Gastrocnemius medialis (tissue), 4 donors: Measurements from ENCODE around the gene COPS6. TPM values are rescaled to one million over a fixed set of nuclear protein-coding genes. Genes with fewer than 3 reads are reported as not detected.

Experiments used
- ATAC-seq, 2 donors: fragments of 150-250 bp; one replicate each; pipeline ENCODE4 v1.9.1; 2016
- DNase-seq, 2 donors: peaks; one replicate each; pipeline ENCODE4 v3.0.0-alpha.2; 2019
- H3K27ac ChIP-seq, 4 donors: fragments of 200-600 bp; sonication (generic); 1 replicate in 1 of 4; 2 replicates in 3 of 4; pipeline ENCODE4 v1.5.1; 2016 to 2018; ENCODE audit warnings: mild to moderate bottlenecking in 2 of 4, moderate library complexity in 1 of 4
- H3K27me3 ChIP-seq, 3 donors: fragments of 200-600 bp; sonication (generic) in 2 of 3; 1 replicate in 1 of 3; 2 replicates in 2 of 3; pipeline versions ENCODE4 v1.5.1 to v1.6.0; 2016 to 2019; ENCODE audit warnings: mild to moderate bottlenecking in 1 of 3, moderate library complexity in 1 of 3
- H3K36me3 ChIP-seq, 2 donors: fragments of 200-600 bp; sonication (generic) in 1 of 2; one replicate each; pipeline ENCODE4 v1.5.1; 2017 to 2018
- H3K4me1 ChIP-seq, 2 donors: fragments of 200-600 bp; sonication (generic) in 1 of 2; one replicate each; pipeline ENCODE4 v1.5.1; 2016 to 2017; ENCODE audit warnings: mild to moderate bottlenecking in 2 of 2
- H3K4me3 ChIP-seq, 4 donors: fragments of 200-600 bp; sonication (generic) in 3 of 4; 1 replicate in 1 of 4; 2 replicates in 3 of 4; pipeline ENCODE4 v1.5.1; 2016 to 2019; ENCODE audit warnings: mild to moderate bottlenecking in 2 of 4
- H3K9me3 ChIP-seq, 3 donors: fragments of 200-600 bp; sonication (generic) in 2 of 3; 1 replicate in 1 of 3; 2 replicates in 2 of 3; pipeline ENCODE4 v1.5.1; 2016 to 2019
- POLR2A ChIP-seq, 2 donors: fragments of 450-650 bp; IDR thresholded peaks; one replicate each; pipeline ENCODE4 v1.6.1; 2017; ENCODE audit warnings: antibody characterized with exemption in 2 of 2, mild to moderate bottlenecking in 2 of 2, moderate library complexity in 2 of 2
- in situ Hi-C, 4 donors: fragments of 200-750 bp; cut with MboI; loops; one replicate each; pipeline versions ENCODE4 v1.15.0 to v1.8.0; 2017; ENCODE audit warnings: low sequenced_read_pairs in 4 of 4
- intact Hi-C: fragments of 100-400 bp; cut with DNase I; formaldehyde crosslinking; loops from one replicate; pipeline ENCODE4 v1.15.1; 2023; ENCODE audit warnings: low total_unique reads
- total RNA-seq, 4 donors: library from RNA; depleted of rRNA; stranded (reverse); fragments of >200 nt; gene quantifications; one replicate each; pipeline versions ENCODE4 v1.1.0 to v1.2.3, GENCODE V29; 2016
- TF ChIP-seq, protein P1 (sequence below), 5 experiments: fragments of 450-650 bp in 3 of 5; fragments of 200-600 bp in 2 of 5; sonication (generic) in 2 of 5; IDR thresholded peaks in 4 of 5; conservative IDR thresholded peaks in 1 of 5; 1 replicate in 4 of 5; 2 replicates in 1 of 5; pipeline ENCODE4 v1.5.1; 2016 to 2019; ENCODE audit warnings: antibody characterized with exemption in 5 of 5, mild to moderate bottlenecking in 3 of 5, moderate library complexity in 3 of 5

Gene COPS6
- total RNA-seq, 4 donors from 2014 or later = 32.6 to 57.9 (median 39.4) TPM

DNA sequence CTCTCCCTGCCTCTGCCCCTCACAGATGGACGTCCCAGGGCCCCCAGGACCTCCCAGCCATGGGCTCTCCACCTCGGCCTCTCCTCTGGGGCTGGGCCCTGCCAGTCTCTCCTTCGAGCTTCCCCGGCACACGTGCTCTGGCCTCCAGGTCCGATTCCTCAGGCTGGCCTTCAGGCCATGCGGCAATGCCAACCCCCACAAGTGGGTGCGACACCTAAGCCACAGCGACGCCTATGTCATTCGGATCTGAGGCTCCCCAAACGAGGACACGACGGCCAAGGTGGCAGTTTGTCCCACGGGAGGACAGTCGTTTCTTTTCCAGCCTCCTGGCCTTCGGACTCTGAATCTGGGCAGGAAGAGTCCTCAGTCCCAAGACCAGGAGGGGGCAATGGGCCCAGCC, 17.9 kb downstream of the COPS6 start:
- Histone ChIP-seq H3K27me3 (no peaks in the 10 kb centered on the region), H3K36me3 (peaks cover 0 to 58% of the 10 kb centered on the region in 2 donors), H3K4me3 (no peak overlapping the region), H3K27ac (no peak overlapping the region), H3K4me1 (peaks cover 5 to 7% of the 10 kb centered on the region in 2 donors), H3K9me3 (no peaks in the 10 kb centered on the region)
- ATAC-seq = no peak
- no peak for DNase-seq
- TF ChIP-seq, protein P1, sequence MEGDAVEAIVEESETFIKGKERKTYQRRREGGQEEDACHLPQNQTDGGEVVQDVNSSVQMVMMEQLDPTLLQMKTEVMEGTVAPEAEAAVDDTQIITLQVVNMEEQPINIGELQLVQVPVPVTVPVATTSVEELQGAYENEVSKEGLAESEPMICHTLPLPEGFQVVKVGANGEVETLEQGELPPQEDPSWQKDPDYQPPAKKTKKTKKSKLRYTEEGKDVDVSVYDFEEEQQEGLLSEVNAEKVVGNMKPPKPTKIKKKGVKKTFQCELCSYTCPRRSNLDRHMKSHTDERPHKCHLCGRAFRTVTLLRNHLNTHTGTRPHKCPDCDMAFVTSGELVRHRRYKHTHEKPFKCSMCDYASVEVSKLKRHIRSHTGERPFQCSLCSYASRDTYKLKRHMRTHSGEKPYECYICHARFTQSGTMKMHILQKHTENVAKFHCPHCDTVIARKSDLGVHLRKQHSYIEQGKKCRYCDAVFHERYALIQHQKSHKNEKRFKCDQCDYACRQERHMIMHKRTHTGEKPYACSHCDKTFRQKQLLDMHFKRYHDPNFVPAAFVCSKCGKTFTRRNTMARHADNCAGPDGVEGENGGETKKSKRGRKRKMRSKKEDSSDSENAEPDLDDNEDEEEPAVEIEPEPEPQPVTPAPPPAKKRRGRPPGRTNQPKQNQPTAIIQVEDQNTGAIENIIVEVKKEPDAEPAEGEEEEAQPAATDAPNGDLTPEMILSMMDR (IDR thresholded peaks at IDR 0.05 in 4 of 5, conservative IDR thresholded peaks at IDR 0.05 in 1 of 5) = no peak
- no peak for TF ChIP-seq POLR2A (IDR thresholded peaks at IDR 0.05)
- intact Hi-C loops (no loop called here), in situ Hi-C loops (no loop called here)

DNA sequence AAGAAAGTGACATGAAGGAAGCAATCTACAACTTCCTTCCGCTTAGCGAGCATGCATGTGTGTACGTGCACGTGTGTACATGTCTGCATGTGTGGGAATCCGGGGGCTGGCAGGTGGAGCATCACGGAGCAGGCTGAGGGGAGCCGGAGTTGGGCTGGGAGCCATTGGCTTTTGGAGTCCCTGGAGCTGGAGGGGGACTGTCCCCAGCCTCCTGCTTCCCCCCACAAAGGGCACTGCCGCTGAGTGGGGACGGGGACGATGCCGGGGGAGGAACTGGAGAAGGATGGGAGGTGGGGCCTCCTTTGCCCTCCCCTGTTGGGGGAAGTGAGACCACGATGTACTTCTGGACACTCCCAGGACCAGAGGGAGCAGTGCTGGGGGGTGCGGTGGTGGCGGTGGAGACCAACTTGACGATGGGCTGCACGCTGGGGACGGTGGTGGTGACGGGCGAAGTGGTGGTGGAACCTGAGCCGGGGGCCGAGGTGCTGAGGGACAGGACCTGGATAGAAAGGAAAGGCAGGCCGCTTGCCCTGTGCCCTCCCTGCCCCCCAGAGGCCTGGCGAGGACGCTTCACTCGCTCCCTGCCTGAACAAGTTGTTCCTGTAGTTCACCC, 18.5 kb downstream of the COPS6 start:
- DNase-seq (no peak), ATAC-seq (no peak)
- Histone ChIP-seq H3K36me3 (peaks cover 0 to 64% of the 10 kb centered on the region in 2 donors), H3K27ac (no peak overlapping the region), H3K27me3 (no peaks in the 10 kb centered on the region), H3K4me1 (peaks cover 4 to 6% of the 10 kb centered on the region in 2 donors), H3K9me3 (no peaks in the 10 kb centered on the region), H3K4me3 (no peak overlapping the region)
- in situ Hi-C loops (no loop called here), intact Hi-C loops (no loop called here)
- no peak for TF ChIP-seq POLR2A (IDR thresholded peaks at IDR 0.05)

DNA sequence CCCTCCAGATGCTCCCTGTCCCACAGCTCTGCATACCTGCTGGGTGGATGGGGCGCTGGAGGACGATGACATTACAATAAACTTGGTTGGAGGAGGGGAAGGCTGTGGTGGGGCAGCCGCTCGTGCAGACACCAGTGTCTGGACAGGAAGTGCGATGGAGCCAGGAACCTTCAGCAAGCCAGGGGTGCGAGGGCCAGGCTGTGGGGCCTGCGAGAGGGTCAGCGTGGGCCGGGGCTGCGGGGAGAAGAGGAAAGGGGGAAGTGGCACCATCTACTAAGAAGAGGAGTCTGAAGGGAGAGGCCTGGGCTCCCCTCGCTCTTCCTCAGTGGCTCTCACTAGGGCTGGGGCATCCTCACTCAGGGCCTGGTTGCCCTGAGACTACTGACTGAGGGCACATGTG, 19.1 kb downstream of the COPS6 start:
- TF ChIP-seq, protein P1 (IDR thresholded peaks at IDR 0.05 in 4 of 5, conservative IDR thresholded peaks at IDR 0.05 in 1 of 5) = no peak
- no peak for TF ChIP-seq POLR2A (IDR thresholded peaks at IDR 0.05)
- peaks cover 0 to 70% of the 10 kb centered on the region in 2 donors for H3K36me3 ChIP-seq
- in situ Hi-C loops = no loop called here

DNA sequence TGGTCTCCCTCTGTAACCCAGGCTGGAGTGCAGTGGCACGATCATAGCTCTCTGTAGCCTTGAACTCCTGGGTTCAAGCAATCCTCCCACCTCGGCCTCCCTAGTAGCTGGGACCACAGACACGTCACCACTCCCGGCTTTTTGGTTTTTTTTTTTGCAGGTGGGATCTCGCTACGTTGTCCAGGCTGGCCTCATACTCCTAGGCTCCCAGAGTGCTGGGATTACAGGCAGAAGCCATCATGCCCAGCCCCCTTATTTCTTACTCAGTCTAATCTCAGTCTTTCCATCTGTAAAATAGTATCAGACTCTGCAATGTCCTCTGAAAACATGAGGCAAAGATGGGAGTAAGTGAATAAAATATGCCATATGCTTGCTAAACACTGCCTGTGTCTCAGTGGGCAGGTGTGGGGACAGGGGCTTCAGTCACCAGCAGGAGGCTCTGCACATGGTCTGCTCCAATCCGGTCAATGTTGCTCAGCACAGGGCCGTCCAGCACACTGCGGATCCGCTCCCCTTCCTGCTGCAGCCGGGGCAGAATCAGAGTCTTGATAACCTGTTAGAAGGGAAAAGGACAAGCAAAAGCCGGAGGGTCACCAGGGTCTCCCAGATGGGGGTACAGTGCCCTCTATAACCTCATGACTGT, 20.9 kb downstream of the COPS6 start:
- no peak for ATAC-seq
- H3K27me3 ChIP-seq = no peaks in the 10 kb centered on the region
- intact Hi-C loops = no loop called here
- H3K27ac ChIP-seq = no peak overlapping the region
- no peaks in the 10 kb centered on the region for H3K4me1 ChIP-seq
- H3K36me3 ChIP-seq = peaks cover 0 to 85% of the 10 kb centered on the region in 2 donors
- in situ Hi-C loops = no loop called here
- H3K9me3 ChIP-seq = no peaks in the 10 kb centered on the region
- no peak for DNase-seq
- H3K4me3 ChIP-seq = no peak overlapping the region
- no peak for TF ChIP-seq POLR2A (IDR thresholded peaks at IDR 0.05)
- TF ChIP-seq, protein P1 (IDR thresholded peaks at IDR 0.05 in 4 of 5, conservative IDR thresholded peaks at IDR 0.05 in 1 of 5) = no peak

More for the DNA sequence above, 19.1 kb downstream of the COPS6 start:
- DNase-seq (no peak), ATAC-seq (no peak)
- Histone ChIP-seq H3K4me1 (no peaks in the 10 kb centered on the region), H3K4me3 (no peak overlapping the region), H3K9me3 (no peaks in the 10 kb centered on the region), H3K27ac (no peak overlapping the region), H3K27me3 (no peaks in the 10 kb centered on the region)
- intact Hi-C loops = no loop called here

DNA sequence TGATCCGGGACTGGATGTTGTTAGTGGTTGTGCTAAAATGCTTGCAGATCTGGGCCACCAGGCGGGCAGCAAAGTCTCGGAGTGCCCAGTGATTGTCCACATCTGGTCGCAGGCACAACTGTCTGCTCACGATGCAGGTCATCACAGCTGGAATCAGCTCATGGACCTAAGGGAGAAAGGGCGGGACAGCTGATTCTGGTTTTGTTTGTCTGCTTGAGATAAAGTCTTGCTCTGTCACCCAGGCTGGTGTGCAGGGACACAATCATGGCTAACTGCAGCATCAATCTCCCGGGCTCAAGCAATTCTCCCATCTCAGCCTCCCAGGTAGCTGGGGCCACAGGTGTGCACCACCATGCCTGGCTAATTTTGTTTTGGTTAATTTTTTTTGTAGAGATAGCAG, 22.4 kb downstream of the COPS6 start:
- H3K36me3 ChIP-seq = peaks cover 0 to 81% of the 10 kb centered on the region in 2 donors
- no peak overlapping the region for H3K4me3 ChIP-seq
- no peaks in the 10 kb centered on the region for H3K4me1 ChIP-seq
- ATAC-seq (no peak), DNase-seq (no peak)
- H3K27ac ChIP-seq = no peak overlapping the region
- no peaks in the 10 kb centered on the region for H3K27me3 ChIP-seq
- in situ Hi-C loops = no loop called here
- H3K9me3 ChIP-seq = no peaks in the 10 kb centered on the region
- TF ChIP-seq POLR2A (IDR thresholded peaks at IDR 0.05) = no peak
- TF ChIP-seq, protein P1 (IDR thresholded peaks at IDR 0.05 in 4 of 5, conservative IDR thresholded peaks at IDR 0.05 in 1 of 5) = no peak
- intact Hi-C loops = no loop called here
